CD8-positive, alpha-beta memory T cell (primary cell): ENCODE data around the gene KLC4. TPM values are rescaled to one million over a fixed set of nuclear protein-coding genes. Genes with fewer than 3 reads are reported as not detected.
"Not testable (repeated sequence)": the region's sequence is repeated elsewhere in the genome, so short reads cannot be mapped to it uniquely, and the experiment has no call there.

Experiments
- CTCF ChIA-PET: fragments of 350-600 bp; sonication (Branson Sonifier 250); formaldehyde crosslinking; loops from one replicate; lab custom pipeline; 2021; ENCODE audit warnings: antibody characterized with exemption; lab: Charles Lee
- POLR2A ChIA-PET: fragments of 350-600 bp; sonication (Branson Sonifier 250); formaldehyde crosslinking; loops from one replicate; lab custom pipeline; 2021; ENCODE audit warnings: antibody characterized with exemption; lab: Charles Lee
- DNase-seq, 5 donors: peaks; one replicate each; pipeline versions ENCODE4 v3.0.0 to v3.0.0-alpha.2; 2020 to 2022; ENCODE audit warnings: mixed read lengths in 1 of 5
- H3K27ac ChIP-seq: one replicate; pipeline ENCODE4 v1.7.0; 2013; ENCODE audit warnings: low read depth, mild to moderate bottlenecking, low read length, moderate library complexity
- H3K27me3 ChIP-seq: 2 replicates; pipeline ENCODE4 v1.7.0; 2013; ENCODE audit warnings: low read length, mild to moderate bottlenecking; ENCODE audit not compliant: insufficient read depth, poor library complexity, severe bottlenecking
- H3K36me3 ChIP-seq: 2 replicates; pipeline ENCODE4 v1.7.0; 2013; ENCODE audit warnings: mild to moderate bottlenecking, low read length, moderate library complexity; ENCODE audit not compliant: insufficient read depth
- H3K4me1 ChIP-seq: 2 replicates; pipeline ENCODE4 v1.7.0; 2013; ENCODE audit warnings: mild to moderate bottlenecking, low read length, moderate library complexity; ENCODE audit not compliant: insufficient read depth
- H3K4me3 ChIP-seq: 2 replicates; pipeline ENCODE4 v1.7.0; 2013; ENCODE audit warnings: mild to moderate bottlenecking, low read length
- H3K9me3 ChIP-seq: 2 replicates; pipeline ENCODE4 v1.7.0; 2013; ENCODE audit warnings: mild to moderate bottlenecking, low read length
- H3K27ac Mint-ChIP-seq, 8 donors: one replicate each; pipeline ENCODE4 v1.8.0; 2020 to 2021; ENCODE audit warnings: mixed read lengths in 8 of 8, mild to moderate bottlenecking in 6 of 8, inconsistent platforms in 3 of 8, moderate library complexity in 3 of 8
- H3K27me3 Mint-ChIP-seq, 2 donors: one replicate each; pipeline ENCODE4 v1.8.0; 2020 to 2021; ENCODE audit warnings: mixed read lengths in 2 of 2, mild to moderate bottlenecking in 1 of 2, moderate library complexity in 1 of 2
- H3K36me3 Mint-ChIP-seq, 3 donors: one replicate each; pipeline ENCODE4 v1.8.0; 2020 to 2021; ENCODE audit warnings: mixed read lengths in 3 of 3, inconsistent platforms in 1 of 3, mild to moderate bottlenecking in 1 of 3
- H3K4me1 Mint-ChIP-seq, 3 donors: one replicate each; pipeline ENCODE4 v1.8.0; 2020 to 2021; ENCODE audit warnings: mixed read lengths in 3 of 3, inconsistent platforms in 1 of 3, mild to moderate bottlenecking in 1 of 3
- H3K4me3 Mint-ChIP-seq, 7 donors: one replicate each; pipeline ENCODE4 v1.8.0; 2020 to 2021; ENCODE audit warnings: mixed read lengths in 7 of 7, mild to moderate bottlenecking in 6 of 7, moderate library complexity in 4 of 7, inconsistent platforms in 2 of 7
- H3K9me3 Mint-ChIP-seq, 5 donors: one replicate each; pipeline ENCODE4 v1.8.0; 2020 to 2022; ENCODE audit warnings: mixed read lengths in 5 of 5, mild to moderate bottlenecking in 3 of 5, moderate library complexity in 2 of 5, inconsistent platforms in 1 of 5
- polyA plus RNA-seq: library from polyadenylated mRNA; unstranded; fragments of 300-500 nt; fragmentation: Illumina TruSeq; gene quantifications from one replicate; pipeline ENCODE4 v1.2.3, GENCODE V29; 2021
- total RNA-seq, 2 experiments: library from RNA; stranded (reverse); gene quantifications; one replicate each; pipeline ENCODE4 v1.2.3, GENCODE V29; 2021

The KLC4 gene
- total and polyA plus RNA-seq, 3 experiments from 2014 or later = 11.1 to 12.3 (median 11.6) TPM

DNA sequence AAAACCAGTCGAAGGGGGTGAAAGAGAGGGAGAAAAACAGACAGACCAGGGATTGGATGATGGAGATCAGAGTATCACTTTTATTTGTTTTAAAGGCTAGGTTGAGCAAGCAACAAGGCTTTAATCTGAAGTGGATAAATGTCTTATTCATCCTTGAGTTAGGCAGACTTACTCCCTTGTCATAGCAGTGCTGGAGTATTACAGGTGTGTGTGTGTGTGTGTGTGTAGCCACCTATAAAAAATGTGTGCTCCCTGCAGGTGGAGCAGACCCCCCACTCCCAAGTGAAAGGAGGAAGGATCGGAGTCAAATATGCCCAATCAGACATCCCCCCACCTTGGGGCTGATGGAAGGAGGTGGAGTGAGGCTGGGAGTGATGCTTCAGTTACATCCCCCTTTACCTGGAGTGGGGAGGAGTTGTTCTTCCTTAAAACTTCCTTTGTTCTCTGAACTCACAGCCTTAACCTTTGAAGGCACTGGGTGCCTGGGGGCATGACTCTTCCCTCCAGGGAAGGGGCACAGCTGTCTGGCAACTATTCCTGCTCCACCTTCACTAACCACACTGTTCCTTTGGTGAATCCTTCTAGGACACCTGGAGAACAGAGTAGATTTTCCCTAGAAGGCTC, 43.9 kb downstream of the KLC4 start:
- POLR2A ChIA-PET = no interaction called here
- no peak for DNase-seq
- no peaks in the 10 kb centered on the region for H3K27me3 ChIP-seq
- no peaks in the 10 kb centered on the region for H3K4me1 ChIP-seq
- H3K9me3 ChIP-seq = no peaks in the 10 kb centered on the region
- H3K36me3 ChIP-seq = no peaks in the 10 kb centered on the region
- Mint-ChIP-seq H3K4me3 (no peak overlapping the region), H3K4me1 (peaks cover 1 to 5% (median 4%) of the 10 kb centered on the region in 3 donors), H3K27me3 (peaks cover 0 to 3% of the 10 kb centered on the region in 2 donors), H3K27ac (no peak overlapping the region), H3K9me3 (no peaks in the 10 kb centered on the region), H3K36me3 (no peaks in the 10 kb centered on the region)
- no peak overlapping the region for H3K4me3 ChIP-seq
- H3K27ac ChIP-seq = no peak overlapping the region
- CTCF ChIA-PET = no interaction called here

- Mint-ChIP-seq H3K27ac (peak overlapping the region in 2 of 8 donors; percentile 10 to 72), H3K4me3 (no peak overlapping the region), H3K27me3 (peaks cover 0 to under 1% of the 10 kb centered on the region in 2 donors), H3K4me1 (peaks cover 1 to 5% (median 4%) of the 10 kb centered on the region in 3 donors), H3K9me3 (no peaks in the 10 kb centered on the region), H3K36me3 (no peaks in the 10 kb centered on the region)
- DNase-seq = no peak
- no peak overlapping the region for H3K4me3 ChIP-seq
- H3K9me3 ChIP-seq = no peaks in the 10 kb centered on the region
- no peaks in the 10 kb centered on the region for H3K36me3 ChIP-seq
- ChIA-PET POLR2A (no interaction called here), CTCF (no interaction called here)
- no peak overlapping the region for H3K27ac ChIP-seq
- no peaks in the 10 kb centered on the region for H3K4me1 ChIP-seq
- no peaks in the 10 kb centered on the region for H3K27me3 ChIP-seq
These were observed 46.2 kb downstream of the KLC4 start for GRCh38 chr6:43105538-43106222.

- Mint-ChIP-seq H3K36me3 (no peaks in the 10 kb centered on the region), H3K27me3 (no peaks in the 10 kb centered on the region), H3K4me3 (no peak overlapping the region), H3K4me1 (peaks cover 1 to 5% (median 4%) of the 10 kb centered on the region in 3 donors), H3K27ac (peak overlapping the region in 1 of 8 donors; percentile 7), H3K9me3 (no peaks in the 10 kb centered on the region)
- CTCF ChIA-PET = interaction anchor here (1.2 kb wide), 1 partner anchor 36 kb away, joined by 4 read pairs; no protein-coding TSS in a partner anchor
- Histone ChIP-seq H3K36me3 (no peaks in the 10 kb centered on the region), H3K4me3 (no peak overlapping the region), H3K27ac (no peak overlapping the region), H3K4me1 (no peaks in the 10 kb centered on the region), H3K27me3 (no peaks in the 10 kb centered on the region), H3K9me3 (no peaks in the 10 kb centered on the region)
- no peak for DNase-seq
- POLR2A ChIA-PET = no interaction called here
These were observed 48.1 kb downstream of the KLC4 start for GRCh38 chr6:43107344-43108062.

DNA sequence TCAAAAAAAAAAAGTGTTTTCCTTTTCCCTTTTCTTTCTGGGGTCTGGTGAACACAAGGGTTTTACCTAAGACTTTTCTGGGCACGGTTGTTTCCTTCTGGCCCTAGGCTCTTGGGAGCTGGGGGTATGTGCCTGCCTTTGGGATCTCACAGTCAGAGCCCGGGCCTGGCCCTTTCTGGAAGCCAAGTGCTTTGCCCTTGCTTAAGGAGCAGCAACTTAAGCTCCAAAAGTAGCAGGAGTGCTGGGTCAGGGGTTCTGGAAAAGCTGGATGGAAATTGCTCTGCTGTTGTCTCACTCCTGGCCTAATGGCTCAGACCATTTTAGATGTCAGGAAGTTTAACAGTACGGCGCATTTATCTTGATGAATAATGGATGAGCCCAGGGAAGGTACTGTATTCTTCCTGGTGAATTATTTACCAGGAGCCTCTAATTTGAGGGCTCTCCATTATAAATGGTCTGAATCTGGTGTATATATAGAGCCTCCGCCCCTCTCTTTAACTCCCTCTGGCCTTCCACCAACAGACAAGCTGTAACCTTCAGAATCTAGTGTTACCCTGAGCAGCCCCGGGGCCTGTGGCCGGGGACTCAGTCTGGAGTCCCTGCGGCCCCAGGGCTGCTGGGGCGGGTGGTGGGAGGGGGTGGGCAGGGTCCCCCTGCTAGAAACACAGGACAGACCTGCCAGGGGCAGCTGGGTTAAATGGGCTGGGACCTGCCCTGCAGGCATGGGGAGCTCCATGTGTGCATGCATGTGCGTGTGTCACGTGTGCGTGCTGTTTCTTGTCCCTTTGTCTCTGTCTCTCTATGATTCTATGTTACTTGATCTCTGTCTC, 54.2 kb downstream of the KLC4 start:
- peak overlapping the region in 1 of 8 donors; percentile 4 for H3K27ac Mint-ChIP-seq
- Histone ChIP-seq H3K36me3 (no peaks in the 10 kb centered on the region), H3K27ac (peak overlapping the region; percentile 48), H3K4me1 (no peaks in the 10 kb centered on the region), H3K27me3 (no peaks in the 10 kb centered on the region), H3K4me3 (no peak overlapping the region), H3K9me3 (no peaks in the 10 kb centered on the region)
- H3K4me1 Mint-ChIP-seq = no peaks in the 10 kb centered on the region
- peaks cover 0 to 3% of the 10 kb centered on the region in 2 donors for H3K27me3 Mint-ChIP-seq
- ChIA-PET CTCF (interaction anchor here (1.0 kb wide), 1 partner anchor 11 kb away, joined by 3 read pairs; no protein-coding TSS in a partner anchor), POLR2A (no interaction called here)
- no peaks in the 10 kb centered on the region for H3K9me3 Mint-ChIP-seq
- H3K36me3 Mint-ChIP-seq = peaks cover 0 to 1% (median 0%) of the 10 kb centered on the region in 3 donors
- DNase-seq = no peak
- no peak overlapping the region for H3K4me3 Mint-ChIP-seq

GRCh38 chr6:43115365-43115764, 55.9 kb downstream of the KLC4 start:
- no peak overlapping the region for H3K4me3 ChIP-seq
- no peaks in the 10 kb centered on the region for H3K36me3 ChIP-seq
- no peaks in the 10 kb centered on the region for H3K4me1 Mint-ChIP-seq
- H3K9me3 ChIP-seq = no peaks in the 10 kb centered on the region
- no peak overlapping the region for H3K27ac Mint-ChIP-seq
- POLR2A ChIA-PET = no interaction called here
- H3K4me3 Mint-ChIP-seq = no peak overlapping the region
- peaks cover 0 to 3% of the 10 kb centered on the region in 2 donors for H3K27me3 Mint-ChIP-seq
- H3K4me1 ChIP-seq = no peaks in the 10 kb centered on the region
- H3K27me3 ChIP-seq = no peaks in the 10 kb centered on the region
- no peak for DNase-seq
- CTCF ChIA-PET = no interaction called here
- no peak overlapping the region for H3K27ac ChIP-seq
- H3K36me3 Mint-ChIP-seq = peaks cover 0 to 1% (median 0%) of the 10 kb centered on the region in 3 donors
- no peaks in the 10 kb centered on the region for H3K9me3 Mint-ChIP-seq

GRCh38 chr6:43117466-43117865, 58.0 kb downstream of the KLC4 start:
- H3K27me3 Mint-ChIP-seq, DNase-seq: not testable (repeated sequence)

DNA sequence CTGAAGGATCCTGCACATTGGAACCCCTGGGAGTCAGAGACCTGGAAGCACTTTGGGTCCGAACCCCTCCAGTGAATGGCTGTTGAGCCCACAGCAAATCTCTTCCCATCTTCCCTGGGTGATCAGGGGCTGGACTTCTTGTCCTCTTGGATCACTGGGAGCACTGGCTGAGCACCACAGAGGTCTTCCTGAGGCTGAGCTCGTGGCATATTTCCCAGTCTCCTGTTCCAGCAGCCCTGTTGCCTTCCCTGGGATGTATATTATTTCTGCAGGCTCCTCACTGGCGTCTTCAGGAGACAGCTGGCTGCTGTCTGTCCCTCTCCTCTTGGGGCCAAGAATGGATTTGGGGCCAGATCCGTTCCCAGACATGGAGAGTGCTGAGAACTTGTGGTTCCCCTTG, 60.1 kb downstream of the KLC4 start:
- no peaks in the 10 kb centered on the region for H3K9me3 Mint-ChIP-seq
- H3K36me3 Mint-ChIP-seq = no peaks in the 10 kb centered on the region
- Histone ChIP-seq H3K4me3 (no peak overlapping the region), H3K36me3 (no peaks in the 10 kb centered on the region), H3K9me3 (no peaks in the 10 kb centered on the region), H3K27me3 (no peaks in the 10 kb centered on the region), H3K27ac (no peak overlapping the region), H3K4me1 (no peaks in the 10 kb centered on the region)
- no peak overlapping the region for H3K4me3 Mint-ChIP-seq
- no peak overlapping the region for H3K27ac Mint-ChIP-seq
- peaks cover 6 to 9% of the 10 kb centered on the region in 2 donors for H3K27me3 Mint-ChIP-seq
- ChIA-PET POLR2A (no interaction called here), CTCF (no interaction called here)
- DNase-seq = no peak
- H3K4me1 Mint-ChIP-seq = no peaks in the 10 kb centered on the region

More at GRCh38 chr6:43117466-43117865, 58.0 kb downstream of the KLC4 start:
- CTCF ChIA-PET, H3K9me3 ChIP-seq, H3K27ac Mint-ChIP-seq, H3K27me3 ChIP-seq, H3K27ac ChIP-seq, POLR2A ChIA-PET, H3K4me1 Mint-ChIP-seq, H3K4me3 Mint-ChIP-seq, H3K36me3 ChIP-seq, H3K9me3 Mint-ChIP-seq, H3K36me3 Mint-ChIP-seq, H3K4me3 ChIP-seq, H3K4me1 ChIP-seq: not testable (repeated sequence)
